Tibial nerve (tissue), 4 donors: ENCODE data around the gene STXBP6. TPM values are rescaled to one million over a fixed set of nuclear protein-coding genes. Genes with fewer than 3 reads are reported as not detected.
"Not testable (repeated sequence)": the region's sequence is repeated elsewhere in the genome, so short reads cannot be mapped to it uniquely, and the experiment has no call there.

ENCODE experiments used
- DNase-seq, 2 donors: peaks; one replicate each; pipeline ENCODE4 v3.0.0-alpha.2; 2019; ENCODE audit warnings: low spot score in 2 of 2
- H3K27ac ChIP-seq, 4 donors: fragments of 200-600 bp; sonication (generic) in 3 of 4; one replicate each; pipeline ENCODE4 v1.5.1; 2017 to 2019; ENCODE audit warnings: mild to moderate bottlenecking in 1 of 4
- H3K27me3 ChIP-seq, 2 donors: fragments of 200-600 bp; sonication (generic) in 1 of 2; one replicate each; pipeline versions ENCODE4 v1.5.1 to v1.6.0; 2017 to 2019
- H3K36me3 ChIP-seq, 3 donors: fragments of 200-600 bp; sonication (generic); one replicate each; pipeline ENCODE4 v1.5.1; 2018 to 2019
- H3K4me1 ChIP-seq, 4 donors: fragments of 200-600 bp; sonication (generic) in 3 of 4; one replicate each; pipeline ENCODE4 v1.5.1; 2017 to 2019
- H3K4me3 ChIP-seq, 4 donors: fragments of 200-600 bp; sonication (generic) in 3 of 4; one replicate each; pipeline ENCODE4 v1.5.1; 2017 to 2019; ENCODE audit warnings: mild to moderate bottlenecking in 1 of 4, moderate library complexity in 1 of 4
- H3K9me3 ChIP-seq, 4 donors: fragments of 200-600 bp; sonication (generic) in 3 of 4; one replicate each; pipeline ENCODE4 v1.5.1; 2017 to 2019
- CTCF ChIP-seq, 5 experiments: fragments of 200-600 bp in 3 of 5; fragments of 450-650 bp in 2 of 5; sonication (generic) in 3 of 5; IDR thresholded peaks; one replicate each; pipeline ENCODE4 v1.5.1; 2016 to 2019; ENCODE audit warnings: antibody characterized with exemption in 5 of 5, mild to moderate bottlenecking in 3 of 5, moderate library complexity in 2 of 5
- EP300 ChIP-seq, 2 donors: sonication (generic); formaldehyde crosslinking; IDR thresholded peaks; one replicate each; pipeline ENCODE4 v1.6.1; 2017; ENCODE audit warnings: antibody characterized with exemption in 2 of 2, mild to moderate bottlenecking in 1 of 2
- POLR2A ChIP-seq, 2 donors: fragments of 450-650 bp; IDR thresholded peaks; one replicate each; pipeline ENCODE4 v1.6.1; 2017; ENCODE audit warnings: antibody characterized with exemption in 2 of 2, mild to moderate bottlenecking in 2 of 2, moderate library complexity in 2 of 2
- WGBS, 2 donors: methylation state at CpG; one replicate each; pipeline ENCODE4 v1.1.5; 2018; 5-methylcytosine and 5-hydroxymethylcytosine counted together
- total RNA-seq, 4 donors: library from RNA; depleted of rRNA; stranded (reverse); fragments of >200 nt; gene quantifications; one replicate each; pipeline ENCODE4 v1.1.0, GENCODE V29; 2016

STXBP6 gene
- total RNA-seq, 4 donors from 2014 or later = 12.6 to 42.6 (median 33.5) TPM

GRCh38 chr14:24937300-24937699, 112.6 kb downstream of the STXBP6 start:
- DNase-seq = no peak
- no peaks in the 10 kb centered on the region for H3K36me3 ChIP-seq
- no peaks in the 10 kb centered on the region for H3K4me1 ChIP-seq
- 84 to 96% methylated on average over 1 of the region's 1 CpG for WGBS, 2 donors
- H3K4me3 ChIP-seq = no peak overlapping the region
- no peaks in the 10 kb centered on the region for H3K27me3 ChIP-seq
- no peak overlapping the region for H3K27ac ChIP-seq
- TF ChIP-seq POLR2A (IDR thresholded peaks at IDR 0.05) = no peak
- no peak for TF ChIP-seq EP300 (IDR thresholded peaks at IDR 0.05)
- TF ChIP-seq CTCF (IDR thresholded peaks at IDR 0.05) = no peak
- H3K9me3 ChIP-seq = no peaks in the 10 kb centered on the region

GRCh38 chr14:24936773-24937172, 113.2 kb downstream of the STXBP6 start:
- not testable (repeated sequence) for H3K27ac ChIP-seq, H3K4me3 ChIP-seq, H3K27me3 ChIP-seq, H3K9me3 ChIP-seq, H3K36me3 ChIP-seq, DNase-seq, H3K4me1 ChIP-seq
- WGBS, 2 donors = 100% methylated on average over 2 of the region's 2 CpGs

- Histone ChIP-seq H3K9me3 (no peaks in the 10 kb centered on the region), H3K27ac (no peak overlapping the region), H3K4me3 (no peak overlapping the region), H3K4me1 (no peaks in the 10 kb centered on the region), H3K36me3 (no peaks in the 10 kb centered on the region), H3K27me3 (no peaks in the 10 kb centered on the region)
- TF ChIP-seq EP300 (IDR thresholded peaks at IDR 0.05) = no peak
- no peak for TF ChIP-seq CTCF (IDR thresholded peaks at IDR 0.05)
- TF ChIP-seq POLR2A (IDR thresholded peaks at IDR 0.05) = no peak
- 42 to 58% methylated on average over 1 of the region's 1 CpG for WGBS, 2 donors
- DNase-seq = no peak
These were observed 114.2 kb downstream of the STXBP6 start for GRCh38 chr14:24935796-24936195.

- H3K27me3 ChIP-seq = no peaks in the 10 kb centered on the region
- TF ChIP-seq CTCF (IDR thresholded peaks at IDR 0.05) (no peak), EP300 (IDR thresholded peaks at IDR 0.05) (no peak), POLR2A (IDR thresholded peaks at IDR 0.05) (no peak)
- 45 to 52% methylated on average over 1 of the region's 1 CpG for WGBS, 2 donors
- DNase-seq = no peak
- H3K4me1 ChIP-seq = peaks cover 0 to 10% (median 0%) of the 10 kb centered on the region in 4 donors
- H3K4me3 ChIP-seq = no peak overlapping the region
- no peaks in the 10 kb centered on the region for H3K9me3 ChIP-seq
- no peak overlapping the region for H3K27ac ChIP-seq
- no peaks in the 10 kb centered on the region for H3K36me3 ChIP-seq
These were observed 121.5 kb downstream of the STXBP6 start for GRCh38 chr14:24928386-24928900.

GRCh38 chr14:24927809-24928208, 122.1 kb downstream of the STXBP6 start:
- Histone ChIP-seq H3K36me3 (no peaks in the 10 kb centered on the region), H3K27me3 (no peaks in the 10 kb centered on the region), H3K9me3 (no peaks in the 10 kb centered on the region), H3K4me1 (peaks cover 0 to 10% (median 0%) of the 10 kb centered on the region in 4 donors), H3K27ac (no peak overlapping the region), H3K4me3 (no peak overlapping the region)
- no peak for TF ChIP-seq EP300 (IDR thresholded peaks at IDR 0.05)
- no peak for TF ChIP-seq CTCF (IDR thresholded peaks at IDR 0.05)
- TF ChIP-seq POLR2A (IDR thresholded peaks at IDR 0.05) = no peak
- DNase-seq = no peak
- 31 to 45% methylated on average over 4 of the region's 4 CpGs for WGBS, 2 donors
